Measurements from ENCODE around the gene SREBF1.

The SREBF1 gene

GRCh38 chr17:17836818-17837379 is at the start of gene SREBF1:
TSS of gene SREBF1 (minus strand) at chr17:17836986. CDS start at chr17:17836817, 169 bp downstream.
- DNase-seq (ENCODE audit: low read depth, low spot score), result no peak

GRCh38 chr17:17886226-17886625 is 49.4 kb upstream of the SREBF1 start:
- no peak for DNase-seq (ENCODE audit: low read depth, low spot score)

GRCh38 chr17:17884391-17885357 is 47.9 kb upstream of the SREBF1 start:
- no peak for DNase-seq (ENCODE audit: low read depth, low spot score)

GRCh38 chr17:17883801-17884200 is 47.0 kb upstream of the SREBF1 start:
- no peak for DNase-seq (ENCODE audit: low read depth, low spot score)

GRCh38 chr17:17882082-17882581 is 45.3 kb upstream of the SREBF1 start:
- no peak for DNase-seq (ENCODE audit: low read depth, low spot score)

- DNase-seq (ENCODE audit: low read depth, low spot score), result no peak
These were observed 43.9 kb upstream of the SREBF1 start for GRCh38 chr17:17880577-17881196.

DNA sequence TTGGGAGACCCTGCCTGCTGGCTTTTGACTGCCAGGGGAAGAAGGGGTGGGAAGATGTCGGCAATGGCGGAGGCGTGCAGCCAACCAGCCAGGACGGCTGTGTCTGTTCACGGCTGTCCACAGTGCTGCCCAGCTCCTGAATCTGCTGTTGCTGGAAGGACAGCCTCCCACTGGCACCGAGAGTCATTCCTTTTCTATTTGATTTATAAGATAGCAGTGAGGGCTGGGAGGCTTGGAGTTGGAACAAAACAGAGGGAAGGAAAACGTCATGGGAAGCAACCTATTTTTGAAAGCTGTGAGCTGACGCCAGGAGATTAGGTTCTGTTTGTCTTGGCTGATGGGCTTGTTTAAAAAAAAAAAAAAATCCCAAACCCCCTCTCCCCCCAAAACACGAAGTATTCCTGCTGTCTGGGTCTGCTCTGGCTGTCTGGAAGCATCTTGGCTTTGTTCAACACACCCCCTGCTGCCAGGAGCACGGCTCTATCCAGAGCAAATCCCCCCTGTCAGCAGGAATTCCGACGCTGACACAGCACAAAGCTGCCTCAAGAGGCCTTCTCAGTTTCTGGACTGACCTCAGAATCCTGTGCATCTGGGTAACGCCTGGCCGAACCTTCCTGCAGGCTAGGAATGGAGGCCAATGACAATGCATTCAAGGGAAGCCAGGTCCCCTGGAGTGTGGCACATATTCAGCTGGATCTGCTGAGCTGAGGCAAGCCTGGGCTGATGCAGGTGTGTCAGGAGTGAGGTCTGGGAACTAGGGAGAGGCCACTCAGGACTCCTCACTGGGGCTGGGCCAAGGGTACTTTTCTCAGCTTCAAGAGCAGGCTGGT is 41.0 kb upstream of the SREBF1 start:
- DNase-seq (ENCODE audit: low read depth, low spot score), result no peak

DNA sequence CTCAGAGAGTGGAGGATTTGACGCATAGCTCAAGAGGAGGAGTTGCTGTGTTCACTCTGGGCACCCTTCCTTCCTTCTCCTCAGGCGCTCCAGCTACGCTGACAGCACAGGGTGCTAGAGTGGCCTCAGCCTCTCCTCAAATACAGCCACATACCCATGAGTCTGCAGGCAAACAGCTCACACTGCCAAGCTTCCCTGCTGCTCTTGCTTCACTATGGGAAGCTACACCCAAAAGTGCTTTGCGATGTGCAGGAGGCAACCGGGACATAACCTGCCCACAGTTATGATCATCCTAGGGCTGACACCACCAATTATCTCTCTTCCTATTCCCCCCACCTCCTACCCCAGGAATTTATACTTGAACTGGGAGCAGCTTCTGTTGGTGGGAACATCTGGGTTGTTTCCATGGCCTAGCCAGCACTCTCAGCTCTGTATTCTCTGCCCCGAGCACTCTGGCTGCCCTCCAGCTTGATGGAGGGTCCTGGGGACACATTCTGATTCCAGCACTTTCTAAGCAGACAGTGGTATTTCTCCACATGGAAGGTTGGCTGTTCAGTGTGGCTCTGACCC is 40.3 kb upstream of the SREBF1 start:
- no peak for DNase-seq (ENCODE audit: low read depth, low spot score)

GRCh38 chr17:17874478-17874877 is 37.7 kb upstream of the SREBF1 start:
- no peak for DNase-seq (ENCODE audit: low read depth, low spot score)

- DNase-seq (ENCODE audit: low read depth, low spot score), result no peak
These were observed 36.7 kb upstream of the SREBF1 start for GRCh38 chr17:17873450-17873991.

- no peak for DNase-seq (ENCODE audit: low read depth, low spot score)
These were observed 36.0 kb upstream of the SREBF1 start for GRCh38 chr17:17872547-17873345.

DNA sequence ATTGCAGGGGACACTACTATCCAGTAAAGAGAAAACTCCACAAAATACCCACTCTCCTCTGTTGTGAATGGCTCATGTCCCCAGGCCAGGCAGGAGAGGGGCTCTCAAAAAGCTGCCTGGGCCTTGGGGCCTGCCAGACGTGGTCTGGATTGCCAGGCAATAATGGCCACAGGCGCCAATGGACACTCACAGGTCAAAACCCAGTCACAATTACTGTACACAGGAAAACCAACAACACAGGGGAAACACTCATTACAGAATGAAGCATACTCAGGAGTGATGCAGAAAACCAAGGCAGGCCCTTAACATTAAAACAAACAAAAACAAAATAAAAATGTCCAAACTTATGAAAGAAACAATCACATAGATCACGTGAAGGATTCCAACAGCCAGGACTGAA is 35.1 kb upstream of the SREBF1 start:
- no peak for DNase-seq (ENCODE audit: low read depth, low spot score)

GRCh38 chr17:17870247-17870646 is 33.5 kb upstream of the SREBF1 start:
- DNase-seq (ENCODE audit: low read depth, low spot score), result no peak

DNA sequence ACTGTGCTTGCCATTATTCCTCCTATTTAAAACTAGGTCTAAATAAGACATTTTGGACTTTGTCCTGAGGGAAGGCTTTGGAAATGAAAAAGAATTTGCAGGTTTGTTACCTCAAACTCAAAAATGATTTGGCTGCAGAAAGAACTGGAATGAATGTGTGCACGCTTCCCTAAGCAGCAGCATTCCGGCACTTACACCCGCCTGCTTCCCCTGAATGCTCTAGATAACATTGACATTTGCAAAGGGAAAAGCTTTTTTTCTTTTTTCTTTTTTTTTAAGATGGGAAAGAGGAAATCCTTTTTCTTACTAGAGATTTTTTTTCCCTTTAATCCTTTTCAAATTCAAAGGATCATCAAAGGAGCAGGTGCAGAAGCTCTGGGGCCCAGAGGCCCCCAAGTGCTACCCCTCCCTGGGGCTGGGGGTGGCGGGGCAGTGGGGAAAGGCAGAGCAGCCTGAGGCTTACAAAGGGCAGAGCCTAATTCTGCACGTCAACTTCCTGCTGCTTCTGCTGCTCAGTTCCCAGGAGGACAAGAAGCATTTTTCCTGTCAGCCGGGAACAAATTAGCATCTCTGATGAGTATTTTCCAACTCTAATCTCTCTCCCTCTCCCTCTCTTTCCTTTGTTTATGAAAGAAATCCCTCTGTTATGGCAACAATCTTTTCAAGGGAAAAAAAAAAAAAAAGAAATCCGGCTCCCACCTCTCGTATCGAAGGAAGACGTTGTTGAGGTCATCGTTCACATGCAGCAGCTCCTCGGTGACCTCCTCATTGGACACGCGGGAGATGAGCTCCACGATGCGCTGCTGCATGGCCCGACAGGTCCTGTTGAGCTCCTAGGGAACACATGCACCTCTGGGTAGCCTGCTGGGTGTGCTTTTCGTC is 32.1 kb upstream of the SREBF1 start:
- DNase-seq (ENCODE audit: low read depth, low spot score), result no peak

DNA sequence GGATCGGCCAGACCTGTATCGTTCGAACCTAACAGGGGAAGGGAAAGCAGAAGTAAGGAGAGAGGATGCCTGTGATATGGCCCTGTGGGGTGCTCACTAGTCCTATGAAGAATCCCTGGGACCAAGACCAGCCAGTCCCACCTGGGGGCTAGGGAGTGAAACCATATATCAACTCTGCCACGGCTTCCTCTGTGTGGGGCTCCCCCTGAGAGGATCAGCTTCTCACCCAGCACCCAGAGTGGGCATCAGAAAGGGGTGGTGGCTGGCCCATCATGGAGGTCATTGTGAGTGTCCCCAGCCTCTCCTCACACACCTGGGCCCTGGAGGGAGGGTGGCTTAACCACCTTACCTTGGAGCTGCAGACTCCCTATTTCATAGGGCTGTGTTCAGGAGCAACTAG is 30.1 kb upstream of the SREBF1 start:
- no peak for DNase-seq (ENCODE audit: low read depth, low spot score)

DNA sequence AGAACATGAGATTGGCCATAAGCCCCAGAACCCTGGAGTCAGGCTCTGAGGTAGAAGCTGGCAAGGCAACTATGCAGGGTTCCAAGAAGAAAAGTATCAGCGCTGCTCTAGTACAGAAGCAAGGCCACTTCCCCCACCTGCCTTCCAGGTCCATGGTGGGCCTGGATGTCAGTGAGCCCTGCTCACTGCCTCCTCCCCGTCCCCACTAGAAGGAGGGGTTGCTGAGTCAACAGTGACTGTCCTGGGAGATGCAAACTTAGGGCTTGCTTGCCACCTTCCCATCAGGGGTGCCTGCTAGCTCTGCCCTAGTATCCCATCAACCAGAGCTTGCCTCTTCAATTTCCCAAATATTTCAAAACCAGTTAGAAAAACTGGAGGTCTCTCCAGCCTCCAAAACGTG is 29.6 kb upstream of the SREBF1 start:
- DNase-seq (ENCODE audit: low read depth, low spot score), result no peak

- no peak for DNase-seq (ENCODE audit: low read depth, low spot score)
These were observed 28.2 kb upstream of the SREBF1 start for GRCh38 chr17:17865035-17865434.

GRCh38 chr17:17860766-17861107 is 24.0 kb upstream of the SREBF1 start:
- no peak for DNase-seq (ENCODE audit: low read depth, low spot score)
